K562 (cell line): Measurements from ENCODE around the gene ACAP2. TPM values are rescaled to one million over a fixed set of nuclear protein-coding genes. Genes with fewer than 3 reads are reported as not detected.

ENCODE experiments used
- ATAC-seq: fragments of 200-7000 bp; cut with Tn5 transposase; 3 replicates; pipeline ENCODE4 v1.9.1; 2020; ENCODE audit warnings: moderate library complexity
- BruUV-seq: library from RNA; stranded (reverse); fragments of 400-500 nt; replicated peaks from 2 replicates; lab custom pipeline; 2021; lab: Mats Ljungman, UMichigan
- CTCF ChIA-PET: fragments of 300-600 bp; formaldehyde crosslinking; extraction: SDS; loops from one replicate; lab custom pipeline; 2021; ENCODE audit warnings: low intra/inter-chr PET ratio; lab: Yijun Ruan, JAX
- POLR2A ChIA-PET: fragments of 300-600, 350-650 bp; sonication (Branson Sonifier 250); formaldehyde crosslinking; extraction: SDS; loops from one replicate; lab custom pipeline; 2021; ENCODE audit warnings: antibody characterized with exemption, inconsistent platforms; lab: Yijun Ruan, JAX
- DNase-seq, 4 experiments: peaks; one replicate each; pipeline versions ENCODE4 v3.0.0 to v3.0.0-alpha.2; 2011 to 2018; ENCODE audit warnings: low spot score in 3 of 4, mixed read lengths in 3 of 4; ENCODE audit errors: extremely low read depth in 1 of 4
- FAIRE-seq: peaks from 2 replicates; lab custom pipeline; 2011; peaks lifted over from hg19 to GRCh38; lab: Jason Lieb, UNC
- H2AFZ ChIP-seq: 2 replicates; pipeline ENCODE4 v1.6.0; 2011; ENCODE audit warnings: low read depth, low read length, control low read depth, inconsistent platforms
- H3K27ac ChIP-seq: fragments of 200-600 bp; 3 replicates; pipeline ENCODE4 v1.8.0; 2011; ENCODE audit warnings: low read depth, mild to moderate bottlenecking, control low read depth, inconsistent platforms, low read length, moderate library complexity, mixed read lengths; ENCODE audit errors: extremely low read depth
- H3K27me3 ChIP-seq, 2 experiments: fragments of 300-600 bp in 1 of 2; 2 replicates in 1 of 2; 3 replicates in 1 of 2; pipeline versions ENCODE4 v1.6.0 to v1.8.0; 2011; ENCODE audit warnings: inconsistent platforms in 2 of 2, low read length in 2 of 2, mild to moderate bottlenecking in 1 of 2, mixed read lengths in 1 of 2, moderate library complexity in 1 of 2; ENCODE audit not compliant: control insufficient read depth in 2 of 2, insufficient read depth in 2 of 2
- H3K36me3 ChIP-seq: fragments of 300-600 bp; 3 replicates; pipeline ENCODE4 v1.8.0; 2011; ENCODE audit warnings: mild to moderate bottlenecking, low read length, inconsistent platforms; ENCODE audit not compliant: control insufficient read depth, insufficient read depth
- H3K4me1 ChIP-seq, 2 experiments: fragments of 200-600 bp in 1 of 2; replicated peaks in 1 of 2; 2 replicates in 1 of 2; 3 replicates in 1 of 2; pipeline versions ENCODE4 v1.5.1 to v1.8.0; 2011; ENCODE audit warnings: inconsistent platforms in 2 of 2, low read length in 2 of 2, mild to moderate bottlenecking in 1 of 2, mixed read lengths in 1 of 2, moderate library complexity in 1 of 2; ENCODE audit not compliant: control insufficient read depth in 2 of 2, insufficient read depth in 2 of 2
- H3K4me2 ChIP-seq: 2 replicates; pipeline ENCODE4 v1.6.1; 2011; ENCODE audit warnings: low read length, control low read depth, inconsistent platforms, mixed read lengths; ENCODE audit not compliant: insufficient read depth
- H3K4me3 ChIP-seq: fragments of 200-600 bp; sonication (generic), shearing (Covaris generic); 2 replicates; pipeline ENCODE4 v1.5.1; 2016; ENCODE audit warnings: control low read depth, inconsistent platforms
- H3K79me2 ChIP-seq: fragments of 200-600 bp; 3 replicates; pipeline ENCODE4 v1.8.0; 2011; ENCODE audit warnings: low read length, inconsistent platforms; ENCODE audit not compliant: control insufficient read depth, insufficient read depth
- H3K9ac ChIP-seq, 2 experiments: 2 replicates each; pipeline versions ENCODE4 v1.6.0 to v1.6.1; 2011; ENCODE audit warnings: low read depth in 2 of 2, low read length in 2 of 2, control low read depth in 1 of 2, inconsistent platforms in 1 of 2, mild to moderate bottlenecking in 1 of 2, mixed read lengths in 1 of 2; ENCODE audit not compliant: insufficient read depth in 1 of 2
- H3K9me1 ChIP-seq: one replicate; pipeline ENCODE4 v1.6.0; 2011; ENCODE audit warnings: inconsistent platforms, mild to moderate bottlenecking, low read length, moderate library complexity; ENCODE audit not compliant: control insufficient read depth, insufficient read depth
- H3K9me3 ChIP-seq: replicated peaks from 2 replicates; pipeline ENCODE4 v1.5.1; 2011; ENCODE audit warnings: low read depth, low read length, inconsistent platforms; ENCODE audit not compliant: control insufficient read depth, insufficient read depth
- H4K20me1 ChIP-seq: replicated peaks from 2 replicates; pipeline ENCODE4 v1.6.1; 2011; ENCODE audit warnings: low read length, inconsistent platforms, mixed read lengths; ENCODE audit not compliant: control insufficient read depth, insufficient read depth
- MAFK ChIP-seq: IDR thresholded peaks from 2 replicates; pipeline ENCODE4 v1.6.1; 2011; ENCODE audit warnings: low read length, improper control_type of control experiment
- SMARCA4 ChIP-seq: fragments of 450-650 bp; IDR thresholded peaks from 2 replicates; pipeline ENCODE4 v1.6.1; 2016
- SPI1 ChIP-seq: IDR thresholded peaks from 2 replicates; pipeline ENCODE4 v1.6.1; 2011; ENCODE audit warnings: low read depth, low read length, control low read depth, borderline replicate concordance
- ZBTB26 ChIP-seq: fragments of 450-650 bp; formaldehyde crosslinking; IDR thresholded peaks from 2 replicates; pipeline ENCODE4 v1.4.0; 2022; ENCODE audit warnings: missing genetic modification characterization
- WGBS: fragments of 100-300 bp; shearing (Covaris generic); methylation state at CpG from one replicate; pipeline ENCODE4 v1.1.6; 2016; ENCODE audit warnings: low coverage, mixed read lengths; ENCODE audit not compliant: insufficient coverage; ENCODE audit errors: missing lambda C conversion rate; 5-methylcytosine and 5-hydroxymethylcytosine counted together
- in situ Hi-C: fragments of 300-500 bp; cut with MboI; formaldehyde crosslinking; loops from 4 replicates; pipeline ENCODE4 v1.15.0; 2018; ENCODE audit warnings: inconsistent platforms, mixed read lengths
- intact Hi-C: fragments of 100-400 bp; cut with micrococcal nuclease; formaldehyde crosslinking; loops from 2 replicates; pipeline ENCODE4 v1.14.2; 2022
- polyA plus RNA-seq, 8 experiments: library from polyadenylated mRNA; depleted of rRNA in 4 of 8; stranded (reverse) in 5 of 8; unstranded in 3 of 8; fragments of >200 nt; fragmentation: Nextera tagmentation in 2 of 8; fragmentation: Illumina TruSeq in 1 of 8; extraction: Ambion mirVana in 2 of 8; extraction: Trizol in 1 of 8; gene quantifications; 2 replicates each; pipeline versions ENCODE4 v1.2.1 to v1.2.3, GENCODE V29; 2011 to 2014; ENCODE audit warnings: inconsistent platforms in 1 of 8, missing spikeins in 1 of 8
- total RNA-seq, 7 experiments: library from RNA; depleted of rRNA in 6 of 7; stranded (reverse); fragments of >200 nt in 6 of 7; fragmentation: Illumina TruSeq in 2 of 7; extraction: Trizol in 2 of 7; gene quantifications; 2 replicates each; pipeline versions ENCODE4 v1.2.1 to v1.2.3, GENCODE V29; 2011 to 2021; ENCODE audit warnings: low replicate concordance in 1 of 7

Gene ACAP2
- total and polyA plus RNA-seq, 9 of the 15 experiments (the other 6 are each of a cell fraction or from before 2014, with no cell fraction given): 10.6 to 52.7 (median 34.4) TPM

GRCh38 chr3:195261925-195262324 is 180.9 kb downstream of the ACAP2 start:
- H3K79me2 ChIP-seq: peaks cover 45% of the 10 kb centered on the region
- in situ Hi-C loops (no loop called here), intact Hi-C loops (loop anchor here (5.0 to 10.0 kb wide), 2 partner anchors 75 to 927 kb away; no protein-coding TSS in a partner anchor)
- no peak overlapping the region for H3K4me2 ChIP-seq
- ChIA-PET POLR2A (interaction anchor here (0.8 to 0.9 kb wide), 2 partner anchors 8 to 181 kb away, joined by 3 to 4 read pairs; partner anchors contain the start of gene ACAP2), CTCF (no interaction called here)
- no peaks in the 10 kb centered on the region for H4K20me1 ChIP-seq
- no peak for FAIRE-seq
- no peak overlapping the region for H3K9ac ChIP-seq
- H3K36me3 ChIP-seq: peaks cover 23% of the 10 kb centered on the region; the same call in 2 of the 3 replicates
- ATAC-seq: no peak
- no peaks in the 10 kb centered on the region for H3K9me3 ChIP-seq
- no TSS peak for BruUV-seq
- H3K27ac ChIP-seq: no peak overlapping the region
- H3K4me3 ChIP-seq: no peak overlapping the region
- peaks cover 14 to 39% of the 10 kb centered on the region in 2 experiments for H3K4me1 ChIP-seq
- WGBS: 85% methylated on average over 2 of the region's 2 CpGs
- TF ChIP-seq ZBTB26 (no peak), MAFK (no peak), SPI1 (0 out of 2 replicates have a peak, but pooled peaks have one; percentile 3), SMARCA4 (no peak)
- H3K9me1 ChIP-seq: no peaks in the 10 kb centered on the region
- H2AFZ ChIP-seq: no peak overlapping the region
- no peaks in the 10 kb centered on the region for H3K27me3 ChIP-seq
- no peak for DNase-seq
